Left lung (tissue), 10 donors: ENCODE measurements around the gene TREM2. TPM values are rescaled to one million over a fixed set of nuclear protein-coding genes. Genes with fewer than 3 reads are reported as not detected.

Source experiments
- ATAC-seq: fragments of 200-7000 bp; cut with Tn5 transposase; one replicate; pipeline ENCODE4 v1.9.1; 2020; ENCODE audit warnings: moderate library complexity
- DNase-seq, 4 donors: peaks; one replicate each; pipeline ENCODE4 v3.0.0-alpha.2; 2013 to 2020
- H3K27ac ChIP-seq, 2 donors: fragments of 200-600 bp; sonication (generic) in 1 of 2; one replicate each; pipeline versions ENCODE4 v1.5.0 to v1.8.0; 2020 to 2021
- H3K27me3 ChIP-seq, 2 donors: fragments of 200-600 bp; sonication (generic) in 1 of 2; one replicate each; pipeline versions ENCODE4 v1.5.0 to v1.8.0; 2020 to 2021
- H3K36me3 ChIP-seq, 2 donors: fragments of 200-600 bp; sonication (generic) in 1 of 2; one replicate each; pipeline versions ENCODE4 v1.5.0 to v1.8.0; 2020 to 2021
- H3K4me1 ChIP-seq, 2 donors: fragments of 200-600 bp; one replicate each; pipeline ENCODE4 v1.8.0; 2021
- H3K4me3 ChIP-seq, 2 donors: fragments of 200-600 bp; sonication (generic) in 1 of 2; one replicate each; pipeline versions ENCODE4 v1.5.0 to v1.8.0; 2020 to 2021; ENCODE audit warnings: mild to moderate bottlenecking in 1 of 2
- H3K9me3 ChIP-seq, 2 donors: fragments of 200-600 bp; sonication (generic) in 1 of 2; one replicate each; pipeline versions ENCODE4 v1.5.0 to v1.8.0; 2020 to 2021
- intact Hi-C, 2 donors: fragments of 100-400 bp; cut with DNase I; formaldehyde crosslinking; loops; one replicate each; pipeline versions ENCODE4 v1.11.2 to v1.14.2; 2022
- polyA plus RNA-seq, 6 donors: library from polyadenylated mRNA; unstranded; fragments of 120-200 nt; gene quantifications; one replicate each; pipeline ENCODE4 v1.2.1, GENCODE V29; 2013; ENCODE audit not compliant: insufficient read length in 6 of 6
- total RNA-seq, 2 donors: library from RNA; stranded (reverse); fragmentation: NEBNext Ultra II Directional; extraction: Animal tissue kit (Norgen Biotek cat#: 25700); gene quantifications; one replicate each; pipeline ENCODE4 v1.2.1, GENCODE V29; 2021
- TF ChIP-seq, protein P1 (sequence below), 2 donors: fragments of 200-600 bp; sonication (generic) in 1 of 2; IDR thresholded peaks; one replicate each; pipeline versions ENCODE4 v1.5.0 to v1.8.0; 2021; ENCODE audit warnings: antibody characterized with exemption in 2 of 2
- donor health status: DM: no; HTN: yes; CAD: no.
- donor health status: DM: no; HTN: no; CAD: no.

TREM2 gene
- total and polyA plus RNA-seq, 8 donors, result 0.20 to 29.2 (median 0.57) TPM; not detected in 1

DNA sequence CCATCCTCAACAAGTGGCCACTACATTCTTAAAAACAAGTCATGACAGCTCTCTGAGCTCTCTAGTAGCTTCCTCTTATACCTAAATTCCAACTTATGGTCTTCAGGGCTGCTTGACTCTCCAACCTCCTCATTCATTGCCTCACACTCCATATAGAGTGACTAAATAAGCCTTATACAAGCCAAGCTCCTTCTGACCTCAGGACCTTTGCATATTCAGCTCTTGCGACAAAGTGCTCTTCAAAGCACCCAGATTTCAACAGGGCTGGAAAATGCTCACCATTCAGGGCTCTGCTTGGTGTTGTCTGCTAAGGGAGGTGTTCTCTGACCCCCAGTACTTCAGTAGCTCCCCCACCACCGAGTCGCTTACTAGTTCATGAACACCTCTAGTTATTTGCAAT, 34.3 kb upstream of the TREM2 start:
- Histone ChIP-seq H3K9me3 (no peaks in the 10 kb centered on the region), H3K36me3 (peaks cover 0 to 11% of the 10 kb centered on the region in 2 donors), H3K4me3 (no peak overlapping the region), H3K4me1 (peaks cover 0 to 30% of the 10 kb centered on the region in 2 donors), H3K27me3 (peaks cover 0 to 13% of the 10 kb centered on the region in 2 donors), H3K27ac (peak overlapping the region in 1 of 2 donors; percentile 13)
- DNase-seq (no peak), ATAC-seq (no peak)
- intact Hi-C loops, result no loop called here
- TF ChIP-seq, protein P1, sequence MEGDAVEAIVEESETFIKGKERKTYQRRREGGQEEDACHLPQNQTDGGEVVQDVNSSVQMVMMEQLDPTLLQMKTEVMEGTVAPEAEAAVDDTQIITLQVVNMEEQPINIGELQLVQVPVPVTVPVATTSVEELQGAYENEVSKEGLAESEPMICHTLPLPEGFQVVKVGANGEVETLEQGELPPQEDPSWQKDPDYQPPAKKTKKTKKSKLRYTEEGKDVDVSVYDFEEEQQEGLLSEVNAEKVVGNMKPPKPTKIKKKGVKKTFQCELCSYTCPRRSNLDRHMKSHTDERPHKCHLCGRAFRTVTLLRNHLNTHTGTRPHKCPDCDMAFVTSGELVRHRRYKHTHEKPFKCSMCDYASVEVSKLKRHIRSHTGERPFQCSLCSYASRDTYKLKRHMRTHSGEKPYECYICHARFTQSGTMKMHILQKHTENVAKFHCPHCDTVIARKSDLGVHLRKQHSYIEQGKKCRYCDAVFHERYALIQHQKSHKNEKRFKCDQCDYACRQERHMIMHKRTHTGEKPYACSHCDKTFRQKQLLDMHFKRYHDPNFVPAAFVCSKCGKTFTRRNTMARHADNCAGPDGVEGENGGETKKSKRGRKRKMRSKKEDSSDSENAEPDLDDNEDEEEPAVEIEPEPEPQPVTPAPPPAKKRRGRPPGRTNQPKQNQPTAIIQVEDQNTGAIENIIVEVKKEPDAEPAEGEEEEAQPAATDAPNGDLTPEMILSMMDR (IDR thresholded peaks at IDR 0.05), result no peak

DNA sequence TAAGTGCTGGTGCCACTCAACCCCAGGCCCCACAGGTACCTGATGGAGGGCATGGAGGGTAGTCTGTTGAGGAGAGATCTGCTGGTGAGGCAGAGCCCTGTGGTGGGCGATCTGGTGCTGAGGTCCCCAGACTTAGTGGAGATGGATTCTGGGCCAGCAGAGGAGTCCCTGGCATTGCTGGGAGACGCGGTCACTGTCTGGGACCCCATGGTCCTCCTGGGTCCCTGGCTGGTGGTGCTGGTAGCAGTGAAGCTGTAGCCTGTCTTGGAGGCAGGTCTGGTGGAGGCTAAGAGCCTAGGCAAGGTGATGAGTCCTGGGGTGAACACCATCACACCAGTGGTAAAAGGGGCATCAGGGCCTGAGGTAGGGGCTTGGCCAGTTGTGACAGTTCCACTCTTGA, 31.5 kb upstream of the TREM2 start:
- Histone ChIP-seq H3K27me3 (peaks cover 0 to 24% of the 10 kb centered on the region in 2 donors), H3K9me3 (peaks cover 0 to 9% of the 10 kb centered on the region in 2 donors), H3K4me1 (peaks cover 0 to 6% of the 10 kb centered on the region in 2 donors), H3K4me3 (no peak overlapping the region), H3K36me3 (peaks cover 0 to 11% of the 10 kb centered on the region in 2 donors), H3K27ac (no peak overlapping the region)
- intact Hi-C loops, result no loop called here
- ATAC-seq, result no peak
- no peak for DNase-seq
- TF ChIP-seq, protein P1 (IDR thresholded peaks at IDR 0.05), result no peak

- Histone ChIP-seq H3K36me3 (peaks cover 0 to 11% of the 10 kb centered on the region in 2 donors), H3K27me3 (peaks cover 0 to 24% of the 10 kb centered on the region in 2 donors), H3K4me3 (no peak overlapping the region), H3K27ac (no peak overlapping the region), H3K4me1 (peaks cover 0 to 5% of the 10 kb centered on the region in 2 donors), H3K9me3 (peaks cover 0 to 12% of the 10 kb centered on the region in 2 donors)
- TF ChIP-seq, protein P1 (IDR thresholded peaks at IDR 0.05), result no peak
- ATAC-seq, result no peak
- DNase-seq, result no peak
- intact Hi-C loops, result no loop called here
Observed at GRCh38 chr6:41193884-41194283, 31.0 kb upstream of the TREM2 start.

DNA sequence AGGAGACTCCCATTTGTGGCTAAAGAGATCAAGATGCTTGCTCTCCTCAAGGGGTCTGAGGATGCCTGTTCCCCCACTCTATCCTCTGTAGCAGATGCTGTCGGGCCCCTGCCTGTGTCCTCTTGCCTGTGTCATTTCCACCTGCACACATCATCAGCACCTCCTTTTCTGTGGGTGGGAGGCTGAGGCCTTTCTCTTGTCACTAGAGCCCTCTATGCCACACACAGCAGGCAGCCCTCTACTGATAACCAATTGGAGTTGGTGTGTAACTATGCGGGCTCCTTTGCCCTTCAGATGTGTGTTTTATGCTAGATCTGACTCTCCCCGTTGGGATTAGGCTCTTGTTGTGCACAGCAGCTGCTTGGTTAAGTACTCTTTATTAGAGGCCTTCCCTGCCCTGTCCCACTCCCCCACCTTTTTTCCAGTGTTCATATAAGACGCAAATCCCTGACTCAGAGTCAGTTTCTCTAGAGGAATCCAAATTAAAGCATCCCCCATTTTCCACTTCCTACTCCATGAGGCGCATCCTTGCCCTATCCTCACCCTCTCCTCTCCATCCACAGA, 30.3 kb upstream of the TREM2 start:
- DNase-seq, result no peak
- Histone ChIP-seq H3K4me1 (peaks cover 0 to 5% of the 10 kb centered on the region in 2 donors), H3K27me3 (peaks cover 0 to 24% of the 10 kb centered on the region in 2 donors), H3K27ac (no peak overlapping the region), H3K9me3 (peaks cover 0 to 12% of the 10 kb centered on the region in 2 donors), H3K4me3 (no peak overlapping the region), H3K36me3 (peaks cover 0 to 11% of the 10 kb centered on the region in 2 donors)
- TF ChIP-seq, protein P1 (IDR thresholded peaks at IDR 0.05), result no peak
- intact Hi-C loops, result no loop called here
- ATAC-seq, result no peak

GRCh38 chr6:41191569-41191968, 28.7 kb upstream of the TREM2 start:
- peaks cover 0 to 12% of the 10 kb centered on the region in 2 donors for H3K9me3 ChIP-seq
- peak overlapping the region in 1 of 2 donors; percentile 20 for H3K27ac ChIP-seq
- DNase-seq (peak in 3 of 4 donors; percentile 18 to 91 (median 58)), ATAC-seq (peak; percentile 96)
- TF ChIP-seq, protein P1 (IDR thresholded peaks at IDR 0.05), result peak; percentile 53 to 69
- no peak overlapping the region for H3K4me3 ChIP-seq
- H3K27me3 ChIP-seq, result peaks cover 0 to 24% of the 10 kb centered on the region in 2 donors
- peaks cover 0 to 11% of the 10 kb centered on the region in 2 donors for H3K36me3 ChIP-seq
- H3K4me1 ChIP-seq, result peaks cover 0 to 5% of the 10 kb centered on the region in 2 donors
- intact Hi-C loops, result no loop called here
